Stimulated activated CD4-positive, alpha-beta T cell treated with anti-CD3 and anti-CD28 coated beads, Interleukin-1b, Interleukin-23, amount 100 ng/mL, for 1 hour (primary cell): ENCODE data around the gene AEN.

Source experiments
- DNase-seq, 2 donors: peaks; one replicate each; pipeline ENCODE4 v3.0.0-alpha.2; 2020; ENCODE audit warnings: low read depth in 2 of 2

The AEN gene

DNA sequence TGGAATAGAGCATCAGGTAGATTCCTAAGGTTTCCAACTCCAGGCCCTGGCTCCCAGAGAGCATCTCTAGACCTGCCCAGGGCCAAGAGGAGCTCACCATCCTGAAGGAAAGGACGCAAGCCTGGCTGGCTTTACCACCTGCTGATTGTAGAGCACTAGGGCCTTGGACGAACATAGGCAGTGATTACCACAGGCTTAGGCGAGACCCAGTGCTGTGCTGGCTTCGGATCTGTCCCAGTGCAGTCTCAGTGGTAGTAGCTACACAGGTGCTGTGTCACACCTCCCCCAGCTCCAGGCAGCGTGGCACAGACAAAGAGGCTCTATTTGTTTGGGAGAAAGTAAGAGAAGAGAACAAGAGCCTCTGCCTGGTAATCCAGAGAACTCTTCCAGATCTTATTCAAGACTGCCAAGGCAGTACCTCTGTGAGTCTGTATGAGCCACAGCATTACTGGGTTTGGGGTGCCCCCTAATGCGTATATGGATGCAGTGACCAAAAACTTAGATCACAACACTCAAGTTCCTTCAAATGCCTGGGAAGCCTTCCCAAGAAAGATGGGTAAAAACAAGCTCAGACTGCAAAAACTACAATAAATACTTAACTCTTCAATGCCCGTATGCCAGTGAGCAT is 43.1 kb downstream of the AEN start:
- peak in 1 of 2 donors; percentile 36 for DNase-seq

DNA sequence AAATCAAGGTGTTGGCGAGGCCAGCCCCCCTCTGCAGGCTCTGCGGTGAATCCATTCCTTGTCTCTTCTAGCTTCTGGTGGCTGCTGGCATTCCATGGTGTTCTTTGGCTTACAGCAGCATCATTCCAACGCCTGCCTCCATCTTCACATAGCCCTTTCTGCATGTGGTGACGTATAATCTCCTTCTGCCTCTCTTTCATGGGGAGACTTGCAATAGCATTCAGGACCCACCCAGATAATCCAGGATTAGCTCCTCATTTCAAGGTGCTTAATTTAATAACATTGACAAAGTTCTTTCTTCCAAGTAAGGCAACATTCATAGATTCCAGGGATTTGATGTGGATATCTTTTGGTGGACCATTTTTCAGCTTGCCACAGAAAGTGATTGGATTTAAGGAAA is 53.5 kb downstream of the AEN start:
- no peak for DNase-seq

GRCh38 chr15:88678755-88679154 is 57.6 kb downstream of the AEN start:
- no peak for DNase-seq

DNA sequence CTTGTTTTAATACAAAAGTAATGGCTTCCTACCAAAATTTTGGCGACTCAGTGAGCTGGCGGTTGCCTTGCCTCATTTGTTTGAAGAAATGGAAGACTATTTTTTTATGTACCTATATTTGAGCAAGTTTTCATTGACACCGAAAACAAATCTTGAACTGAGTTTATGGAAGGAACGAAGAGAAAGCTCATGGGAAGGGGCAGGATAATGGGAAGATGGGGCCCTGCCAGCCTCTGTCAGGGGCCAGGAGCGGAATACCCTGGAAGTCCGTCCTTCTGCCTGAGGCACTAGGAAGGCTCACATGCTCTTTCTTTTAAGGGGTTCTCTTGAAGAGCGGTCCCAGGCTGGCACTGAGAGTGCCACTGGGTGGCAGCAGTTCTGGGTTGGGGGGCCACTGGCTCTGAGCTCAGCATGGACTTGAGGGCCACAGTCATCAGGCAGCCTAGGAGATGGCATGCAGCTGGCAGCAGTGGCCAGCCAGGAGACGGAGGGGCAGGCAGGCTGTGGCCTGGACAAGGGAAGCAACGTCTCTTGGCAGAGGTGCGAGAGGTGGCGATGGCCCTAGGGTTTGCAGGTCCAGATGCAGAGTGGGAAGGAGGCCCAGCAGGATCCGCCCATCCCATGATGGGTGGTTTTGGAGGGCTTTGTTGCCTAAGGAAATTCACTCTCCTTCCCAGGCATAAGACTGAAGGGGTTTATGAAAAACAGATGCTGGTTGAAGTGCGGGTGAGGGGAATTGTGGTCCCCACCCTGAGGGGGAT is 59.3 kb downstream of the AEN start:
- DNase-seq, result no peak

DNA sequence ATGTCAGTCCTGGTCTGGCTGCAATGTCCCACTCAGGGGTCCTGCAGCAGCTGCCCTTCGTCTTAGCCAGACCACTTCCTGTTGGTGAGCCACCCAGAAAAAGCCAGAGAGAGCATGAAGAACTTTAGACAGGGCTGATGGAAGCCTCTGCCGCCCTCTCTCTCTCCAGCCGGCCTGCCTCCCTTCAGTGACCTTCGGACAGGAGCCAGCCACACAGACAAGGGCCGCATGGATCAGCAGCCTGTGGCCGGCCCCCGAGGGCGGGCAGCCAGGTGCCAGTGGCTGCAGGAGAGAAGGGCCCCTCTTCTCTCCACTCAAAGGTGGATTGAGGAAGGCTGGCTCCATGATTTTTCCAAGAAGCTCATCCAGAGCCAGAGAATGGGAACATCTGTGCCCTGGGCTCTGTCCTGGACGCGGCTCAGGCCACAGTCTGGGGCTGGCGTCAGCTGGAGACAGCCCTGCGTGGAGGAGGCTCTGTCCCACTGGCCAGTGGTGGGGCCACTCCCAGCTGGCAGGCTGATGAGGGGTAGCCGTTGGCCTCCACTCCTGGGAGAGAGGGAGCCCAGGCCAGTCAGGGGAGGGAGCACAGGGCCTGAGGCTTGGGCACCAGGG is 60.6 kb downstream of the AEN start:
- DNase-seq, result no peak
